ENCODE data around the gene PCDHGA9.

- no peak for TF ChIP-seq CTCF (IDR thresholded peaks at IDR 0.05; ENCODE audit: insufficient read depth, low read length)
- TF ChIP-seq POLR2AphosphoS5 (IDR thresholded peaks at IDR 0.05; ENCODE audit: low read depth) = no peak
- TF ChIP-seq, protein P1, sequence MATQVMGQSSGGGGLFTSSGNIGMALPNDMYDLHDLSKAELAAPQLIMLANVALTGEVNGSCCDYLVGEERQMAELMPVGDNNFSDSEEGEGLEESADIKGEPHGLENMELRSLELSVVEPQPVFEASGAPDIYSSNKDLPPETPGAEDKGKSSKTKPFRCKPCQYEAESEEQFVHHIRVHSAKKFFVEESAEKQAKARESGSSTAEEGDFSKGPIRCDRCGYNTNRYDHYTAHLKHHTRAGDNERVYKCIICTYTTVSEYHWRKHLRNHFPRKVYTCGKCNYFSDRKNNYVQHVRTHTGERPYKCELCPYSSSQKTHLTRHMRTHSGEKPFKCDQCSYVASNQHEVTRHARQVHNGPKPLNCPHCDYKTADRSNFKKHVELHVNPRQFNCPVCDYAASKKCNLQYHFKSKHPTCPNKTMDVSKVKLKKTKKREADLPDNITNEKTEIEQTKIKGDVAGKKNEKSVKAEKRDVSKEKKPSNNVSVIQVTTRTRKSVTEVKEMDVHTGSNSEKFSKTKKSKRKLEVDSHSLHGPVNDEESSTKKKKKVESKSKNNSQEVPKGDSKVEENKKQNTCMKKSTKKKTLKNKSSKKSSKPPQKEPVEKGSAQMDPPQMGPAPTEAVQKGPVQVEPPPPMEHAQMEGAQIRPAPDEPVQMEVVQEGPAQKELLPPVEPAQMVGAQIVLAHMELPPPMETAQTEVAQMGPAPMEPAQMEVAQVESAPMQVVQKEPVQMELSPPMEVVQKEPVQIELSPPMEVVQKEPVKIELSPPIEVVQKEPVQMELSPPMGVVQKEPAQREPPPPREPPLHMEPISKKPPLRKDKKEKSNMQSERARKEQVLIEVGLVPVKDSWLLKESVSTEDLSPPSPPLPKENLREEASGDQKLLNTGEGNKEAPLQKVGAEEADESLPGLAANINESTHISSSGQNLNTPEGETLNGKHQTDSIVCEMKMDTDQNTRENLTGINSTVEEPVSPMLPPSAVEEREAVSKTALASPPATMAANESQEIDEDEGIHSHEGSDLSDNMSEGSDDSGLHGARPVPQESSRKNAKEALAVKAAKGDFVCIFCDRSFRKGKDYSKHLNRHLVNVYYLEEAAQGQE (IDR thresholded peaks at IDR 0.05; ENCODE audit: insufficient replicate concordance, low read depth) = no peak
- no peak for TF ChIP-seq GABPA (IDR thresholded peaks at IDR 0.05; ENCODE audit: low read depth)
Observed at GRCh38 chr5:141362719-141363118, 39.9 kb upstream of the PCDHGA9 start.
